ENCODE data around the gene COG7.

DNA sequence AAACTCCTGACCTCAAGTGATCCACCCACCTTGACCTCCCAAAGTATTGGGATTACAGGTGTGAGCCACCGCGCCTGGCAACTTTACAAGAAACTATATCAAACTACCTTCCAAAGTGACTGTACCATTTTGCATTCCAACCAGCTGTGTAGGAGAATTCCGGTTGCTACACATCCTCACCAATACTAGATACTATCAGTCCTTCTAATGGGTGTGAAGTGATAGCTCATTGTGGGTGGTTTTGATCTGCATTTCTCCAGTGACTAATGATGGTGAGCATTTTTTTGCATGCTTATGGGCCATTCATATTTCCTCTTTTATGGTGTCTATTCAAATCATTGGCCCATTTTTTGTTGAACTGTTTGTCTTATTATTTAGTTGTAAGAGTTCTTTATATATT is 113.2 kb downstream of the COG7 start:
- TF ChIP-seq EZH2 (IDR thresholded peaks at IDR 0.05; ENCODE audit: low read length, unreplicated experiment), result no peak
- TF ChIP-seq, protein P1, sequence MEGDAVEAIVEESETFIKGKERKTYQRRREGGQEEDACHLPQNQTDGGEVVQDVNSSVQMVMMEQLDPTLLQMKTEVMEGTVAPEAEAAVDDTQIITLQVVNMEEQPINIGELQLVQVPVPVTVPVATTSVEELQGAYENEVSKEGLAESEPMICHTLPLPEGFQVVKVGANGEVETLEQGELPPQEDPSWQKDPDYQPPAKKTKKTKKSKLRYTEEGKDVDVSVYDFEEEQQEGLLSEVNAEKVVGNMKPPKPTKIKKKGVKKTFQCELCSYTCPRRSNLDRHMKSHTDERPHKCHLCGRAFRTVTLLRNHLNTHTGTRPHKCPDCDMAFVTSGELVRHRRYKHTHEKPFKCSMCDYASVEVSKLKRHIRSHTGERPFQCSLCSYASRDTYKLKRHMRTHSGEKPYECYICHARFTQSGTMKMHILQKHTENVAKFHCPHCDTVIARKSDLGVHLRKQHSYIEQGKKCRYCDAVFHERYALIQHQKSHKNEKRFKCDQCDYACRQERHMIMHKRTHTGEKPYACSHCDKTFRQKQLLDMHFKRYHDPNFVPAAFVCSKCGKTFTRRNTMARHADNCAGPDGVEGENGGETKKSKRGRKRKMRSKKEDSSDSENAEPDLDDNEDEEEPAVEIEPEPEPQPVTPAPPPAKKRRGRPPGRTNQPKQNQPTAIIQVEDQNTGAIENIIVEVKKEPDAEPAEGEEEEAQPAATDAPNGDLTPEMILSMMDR (conservative IDR thresholded peaks at IDR 0.05; ENCODE audit: low read depth, low read length), result no peak
